Measurements from ENCODE around the gene EZH1.

The EZH1 gene

DNA sequence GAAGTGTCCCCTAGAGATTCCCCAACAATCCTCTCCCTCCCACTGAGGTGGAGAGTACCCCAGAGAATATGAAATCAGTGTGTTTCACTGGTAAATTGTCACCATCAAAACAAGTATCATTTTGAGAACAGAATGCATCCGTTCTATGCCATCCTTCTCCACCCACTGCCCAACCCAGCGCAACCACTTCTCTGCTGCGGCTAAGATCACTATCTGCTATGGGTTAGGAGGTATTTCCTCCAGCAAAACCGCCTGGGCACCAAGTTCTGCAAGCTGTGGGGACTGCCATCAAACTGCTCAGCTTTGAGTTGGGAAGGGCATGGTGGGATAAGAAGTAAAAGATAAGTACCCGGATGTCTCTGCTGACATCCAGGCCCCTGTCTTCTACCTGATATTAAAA is 38.1 kb downstream of the EZH1 start:
- DNase-seq, result no peak

DNA sequence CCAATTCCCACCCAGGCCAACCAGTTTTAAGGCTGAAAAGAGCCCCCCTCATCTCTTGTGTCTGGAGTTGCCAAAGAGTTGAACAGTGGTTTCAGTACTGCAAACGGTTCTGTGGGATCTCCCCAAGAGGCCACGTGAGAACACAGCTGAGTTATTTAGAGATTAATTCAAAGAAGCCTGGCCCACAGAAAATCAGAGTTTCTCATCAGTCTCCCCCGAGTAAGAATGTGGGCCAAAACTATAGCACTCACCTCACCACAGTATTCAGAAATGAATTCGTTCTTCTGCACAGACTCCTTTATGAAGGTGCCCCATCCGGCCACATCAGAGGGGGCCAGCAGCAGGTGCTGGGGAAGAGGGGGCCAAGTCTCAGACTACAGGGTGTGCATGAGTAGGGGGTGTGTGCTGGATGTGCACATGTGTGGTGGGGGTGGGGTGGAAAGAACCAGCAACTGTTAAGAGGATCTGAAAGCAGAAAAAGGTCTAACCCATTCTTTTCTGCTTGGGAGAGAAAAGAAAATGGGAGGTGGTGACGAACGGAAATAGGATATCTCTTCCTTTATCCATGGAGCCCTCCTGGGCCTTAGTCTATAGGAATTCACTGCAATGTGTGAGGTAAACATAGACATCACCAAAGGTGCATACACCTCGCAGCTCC is 39.9 kb downstream of the EZH1 start:
- no peak for DNase-seq

- DNase-seq, result no peak
Measured at GRCh38 chr17:42704490-42704836, 40.4 kb downstream of the EZH1 start.

- no peak for DNase-seq
Measured at GRCh38 chr17:42702446-42702845, 42.4 kb downstream of the EZH1 start.

GRCh38 chr17:42700586-42701289 is 44.1 kb downstream of the EZH1 start:
- DNase-seq, result no peak

DNA sequence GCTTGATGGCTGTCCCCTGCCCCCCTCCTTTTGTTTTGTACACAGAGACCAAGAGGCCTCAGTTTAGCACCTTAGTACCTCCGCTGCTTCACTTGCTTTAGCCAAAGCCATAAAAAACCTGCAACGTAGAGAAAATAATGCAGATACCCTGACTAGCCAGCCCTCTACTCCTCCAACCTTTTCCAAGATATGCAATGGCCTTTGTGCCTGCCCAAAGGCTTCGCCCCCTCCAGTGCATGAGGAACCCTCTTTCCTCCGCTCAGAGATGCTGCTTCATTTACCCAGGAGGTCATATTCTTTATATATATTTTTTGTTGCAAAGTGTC is 45.5 kb downstream of the EZH1 start:
- DNase-seq, result no peak

- DNase-seq, result no peak
Measured at GRCh38 chr17:42698736-42699414, 46.0 kb downstream of the EZH1 start.

GRCh38 chr17:42697108-42697811 is 47.6 kb downstream of the EZH1 start:
- no peak for DNase-seq

DNA sequence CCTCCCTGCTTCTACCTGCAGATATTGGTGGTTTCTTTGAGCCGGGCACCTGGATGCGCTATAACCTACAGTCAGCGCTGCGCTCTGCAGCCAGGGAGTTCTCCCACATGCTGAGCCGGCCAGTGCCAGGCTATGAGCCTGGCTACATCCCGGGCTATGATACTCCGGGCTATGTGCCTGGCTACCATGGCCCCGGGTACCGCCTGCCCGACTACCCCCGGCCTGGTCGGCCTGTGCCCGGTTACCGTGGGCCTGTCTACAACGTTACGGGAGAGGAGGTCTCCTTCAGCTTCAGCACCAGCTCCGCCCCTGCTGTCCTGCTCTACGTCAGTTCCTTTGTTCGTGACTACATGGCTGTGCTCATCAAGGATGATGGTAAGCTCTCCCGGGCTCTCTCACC is 49.3 kb downstream of the EZH1 start:
- no peak for DNase-seq

GRCh38 chr17:42694524-42694923 is 50.3 kb downstream of the EZH1 start:
- no peak for DNase-seq

GRCh38 chr17:42692489-42692888 is 52.4 kb downstream of the EZH1 start:
- no peak for DNase-seq

- DNase-seq, result no peak
Measured at GRCh38 chr17:42691021-42691545, 53.8 kb downstream of the EZH1 start.

DNA sequence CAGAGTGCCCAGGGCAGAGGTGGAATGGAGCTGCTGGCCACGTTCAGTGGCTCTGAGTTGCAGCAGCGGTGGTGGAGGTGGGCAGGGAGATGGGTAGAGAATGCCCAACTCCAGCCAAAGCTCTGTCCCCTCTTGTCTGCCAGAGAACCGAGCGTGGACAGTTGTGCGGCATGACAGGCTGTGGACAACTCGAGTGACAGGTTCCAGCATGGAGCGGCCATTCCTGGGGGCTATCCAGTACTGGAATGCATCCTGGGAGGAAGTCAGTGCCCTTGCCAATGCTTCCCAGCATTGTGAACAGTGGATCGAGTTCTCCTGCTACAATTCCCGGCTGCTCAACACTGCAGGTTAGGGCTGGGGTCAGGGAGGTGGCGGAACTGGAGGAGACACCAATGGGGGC is 54.2 kb downstream of the EZH1 start:
- no peak for DNase-seq

- no peak for DNase-seq
Measured at GRCh38 chr17:42687707-42688320, 57.0 kb downstream of the EZH1 start.

- no peak for DNase-seq
Measured at GRCh38 chr17:42686520-42687128, 58.2 kb downstream of the EZH1 start.

DNA sequence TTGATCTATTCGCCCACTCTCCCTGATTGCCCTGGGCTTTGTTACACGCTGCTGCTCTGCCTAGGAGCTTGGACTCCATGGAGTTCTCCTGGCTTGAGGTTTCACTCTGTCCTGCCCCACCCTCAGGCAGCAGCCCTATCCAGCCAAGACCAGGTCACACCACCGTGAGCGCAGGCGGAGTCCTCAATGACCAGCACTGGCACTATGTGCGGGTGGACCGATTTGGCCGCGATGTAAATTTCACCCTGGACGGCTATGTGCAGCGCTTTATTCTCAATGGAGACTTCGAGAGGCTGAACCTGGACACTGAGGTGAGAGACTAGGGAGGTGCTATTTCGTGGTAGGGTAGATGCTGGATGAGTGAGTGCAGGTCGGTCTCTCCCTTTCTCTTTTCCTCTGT is 59.0 kb downstream of the EZH1 start:
- DNase-seq, result no peak

GRCh38 chr17:42684929-42685556 is 59.8 kb downstream of the EZH1 start:
- DNase-seq, result no peak

DNA sequence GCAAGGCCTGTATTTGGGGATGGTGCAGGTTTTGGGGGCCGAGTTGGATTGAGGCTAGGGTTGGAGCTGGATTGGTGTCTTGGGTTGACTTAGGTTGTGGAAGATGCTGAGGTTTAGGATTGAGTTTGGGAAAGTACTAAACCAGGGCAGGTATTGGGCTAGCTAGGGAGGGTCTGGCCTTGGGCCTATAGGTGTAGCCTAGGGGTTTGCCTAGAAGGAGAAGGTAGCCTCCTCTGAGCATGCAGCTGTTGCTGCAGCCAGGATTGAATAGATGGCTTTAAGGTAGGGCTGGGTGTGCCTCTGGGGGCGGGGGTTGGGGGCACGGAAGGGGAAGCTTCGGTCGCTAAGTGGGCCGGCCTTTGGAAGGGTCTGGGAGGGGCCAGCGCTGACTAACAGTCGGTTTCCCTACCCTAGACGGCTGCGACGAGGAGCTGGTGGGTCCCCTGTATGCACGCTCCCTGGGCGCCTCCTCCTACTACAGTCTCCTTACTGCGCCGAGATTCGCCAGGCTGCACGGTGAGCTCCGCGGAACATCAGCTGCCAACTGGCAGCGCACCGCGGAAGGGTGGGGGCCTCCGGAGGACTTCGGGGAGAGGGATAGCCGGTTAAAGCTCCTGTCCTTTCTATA is 61.3 kb downstream of the EZH1 start:
- DNase-seq, result no peak

- DNase-seq, result peak; percentile 30
Measured at GRCh38 chr17:42682722-42683403, 62.0 kb downstream of the EZH1 start.

DNA sequence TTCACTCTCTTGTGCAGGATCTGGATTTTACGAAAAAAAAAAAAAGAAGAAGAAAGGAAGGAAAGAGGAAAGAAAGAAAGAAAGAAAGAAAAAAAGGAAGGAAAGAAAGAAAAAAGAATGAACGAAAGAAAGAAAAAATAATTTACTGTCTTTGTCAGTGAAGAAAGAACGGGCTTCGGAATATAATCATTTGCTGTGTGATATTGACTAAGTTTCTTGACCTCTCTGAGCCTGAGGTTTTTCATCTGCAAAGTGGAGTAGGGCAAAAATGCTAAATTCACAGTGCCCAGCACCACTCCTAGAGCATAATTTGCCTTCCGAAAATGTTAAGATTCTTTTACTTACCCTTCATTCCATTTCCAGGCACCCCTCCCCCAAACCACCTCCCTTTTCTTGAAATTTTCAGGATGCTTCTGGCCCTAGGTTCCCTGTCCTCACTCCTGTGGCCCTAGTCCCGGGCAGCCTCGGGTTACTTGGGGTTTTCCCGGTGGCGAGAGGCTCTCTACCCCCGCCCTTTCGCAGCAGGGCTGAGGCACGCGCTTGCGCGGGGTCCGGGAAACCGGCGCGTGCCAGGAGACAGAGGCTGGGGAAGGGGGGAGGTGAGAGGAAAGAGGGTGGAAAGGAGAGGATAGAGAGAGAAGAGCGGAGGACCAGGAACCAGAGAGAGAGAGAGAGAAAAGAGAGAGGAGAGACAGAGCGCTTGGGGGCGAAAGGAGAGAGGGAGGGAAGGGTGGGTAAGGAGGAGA is 62.7 kb downstream of the EZH1 start, which contains the start of gene CNTNAP1:
Gene CNTNAP1 (plus strand): TSS at position 556 of the 746 bp plus-strand sequence. CDS start 299 bp downstream, outside the sequence.
- peak; percentile 17 for DNase-seq

All from NCI-H2107 (cell line).